22Rv1 (cell line): ENCODE results near the gene TMEM147.

Source experiments
- ZFX ChIP-seq: fragments of 450-650 bp; IDR thresholded peaks from 2 replicates; pipeline ENCODE4 v1.6.1; 2017; ENCODE audit warnings: antibody characterized with exemption, borderline replicate concordance
- TF ChIP-seq, protein P1 (sequence below): fragments of 450-650 bp; IDR thresholded peaks from 2 replicates; pipeline ENCODE4 v1.5.1; 2017; ENCODE audit warnings: mild to moderate bottlenecking

DNA sequence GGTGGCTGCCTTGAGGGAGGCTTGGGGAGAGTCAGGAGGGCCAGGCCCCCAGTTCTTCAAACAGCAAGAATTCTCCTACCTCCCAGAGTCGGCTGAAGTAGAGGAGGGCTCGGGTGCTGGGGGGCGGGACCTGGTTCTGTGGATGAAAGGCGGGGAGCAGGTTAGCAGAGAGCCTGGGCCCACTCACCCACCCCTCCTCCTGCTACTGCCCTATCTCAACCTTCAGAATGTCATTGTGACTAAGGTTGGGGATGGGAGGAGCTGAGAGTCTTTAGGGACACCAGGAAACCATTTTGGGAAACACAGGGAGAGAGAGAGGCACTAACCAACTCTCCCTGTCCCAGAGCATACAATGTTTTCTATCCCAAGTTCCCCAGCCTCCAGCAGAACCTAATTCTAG lies 42.7 kb upstream of the TMEM147 start:
- TF ChIP-seq, protein P1, sequence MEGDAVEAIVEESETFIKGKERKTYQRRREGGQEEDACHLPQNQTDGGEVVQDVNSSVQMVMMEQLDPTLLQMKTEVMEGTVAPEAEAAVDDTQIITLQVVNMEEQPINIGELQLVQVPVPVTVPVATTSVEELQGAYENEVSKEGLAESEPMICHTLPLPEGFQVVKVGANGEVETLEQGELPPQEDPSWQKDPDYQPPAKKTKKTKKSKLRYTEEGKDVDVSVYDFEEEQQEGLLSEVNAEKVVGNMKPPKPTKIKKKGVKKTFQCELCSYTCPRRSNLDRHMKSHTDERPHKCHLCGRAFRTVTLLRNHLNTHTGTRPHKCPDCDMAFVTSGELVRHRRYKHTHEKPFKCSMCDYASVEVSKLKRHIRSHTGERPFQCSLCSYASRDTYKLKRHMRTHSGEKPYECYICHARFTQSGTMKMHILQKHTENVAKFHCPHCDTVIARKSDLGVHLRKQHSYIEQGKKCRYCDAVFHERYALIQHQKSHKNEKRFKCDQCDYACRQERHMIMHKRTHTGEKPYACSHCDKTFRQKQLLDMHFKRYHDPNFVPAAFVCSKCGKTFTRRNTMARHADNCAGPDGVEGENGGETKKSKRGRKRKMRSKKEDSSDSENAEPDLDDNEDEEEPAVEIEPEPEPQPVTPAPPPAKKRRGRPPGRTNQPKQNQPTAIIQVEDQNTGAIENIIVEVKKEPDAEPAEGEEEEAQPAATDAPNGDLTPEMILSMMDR: no peak
- TF ChIP-seq ZFX: no peak
